T-helper 2 cell treated with Interferon-gamma antibody and Interleukin-4, amounts not matched to agents 100 ng/mL and 5 ng/mL, for 36 hours (primary cell): ENCODE measurements around the gene RTN4. TPM values are rescaled to one million over a fixed set of nuclear protein-coding genes. Genes with fewer than 3 reads are reported as not detected.
"Not testable (repeated sequence)": the region's sequence is repeated elsewhere in the genome, so short reads cannot be mapped to it uniquely, and the experiment has no call there.

Experiments
- intact Hi-C: fragments of 100-400 bp; cut with micrococcal nuclease; formaldehyde crosslinking; loops from one replicate; pipeline ENCODE4 v1.15.1; 2023
- total RNA-seq: library from RNA; stranded (reverse); gene quantifications from 2 replicates; pipeline ENCODE4 v1.2.3, GENCODE V29; 2022

RTN4 gene
- total RNA-seq, 1 donor from 2014 or later = 88.5 TPM

DNA sequence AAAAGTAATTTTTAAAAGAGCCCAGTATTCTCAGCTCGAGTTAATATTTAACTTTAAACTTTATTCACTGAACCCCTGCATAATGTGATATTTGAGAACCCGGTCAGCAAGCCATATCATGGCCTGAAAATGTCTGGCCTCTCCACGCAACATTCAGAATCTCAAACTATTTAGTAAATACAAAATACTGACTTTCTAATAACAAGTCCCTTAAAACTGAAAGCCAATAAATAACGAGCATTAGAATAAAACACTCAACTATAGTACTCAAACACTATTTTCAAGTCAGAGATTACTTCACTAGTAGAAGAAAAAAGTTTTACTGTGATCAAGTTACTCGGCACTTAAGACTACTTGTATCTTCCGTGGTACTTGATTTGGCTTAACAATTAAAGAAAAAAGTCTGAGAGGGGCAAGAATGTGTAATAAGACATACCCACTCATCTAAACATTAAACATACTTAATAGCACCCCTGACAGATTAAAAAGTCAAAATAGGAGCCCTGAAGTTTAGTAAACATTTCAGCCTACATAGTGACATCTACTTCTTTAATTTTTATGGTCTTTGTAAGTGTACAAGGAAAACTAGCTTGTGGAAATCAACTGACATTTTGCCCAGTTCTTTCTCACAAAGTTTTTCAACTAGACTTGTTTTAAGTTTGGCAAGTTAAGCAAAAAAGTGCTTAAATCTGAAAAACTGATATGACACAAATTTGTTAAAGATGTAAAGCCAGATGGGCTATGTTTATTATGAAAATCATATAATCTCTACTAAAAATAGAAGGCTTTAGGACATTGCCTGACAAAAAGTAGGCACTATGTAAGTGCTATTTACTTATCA is 38.2 kb downstream of the RTN4 start:
- intact Hi-C loops = loop anchor here (5.0 kb wide), 1 partner anchor 290 kb away; the partner anchor contains the start of gene EML6

DNA sequence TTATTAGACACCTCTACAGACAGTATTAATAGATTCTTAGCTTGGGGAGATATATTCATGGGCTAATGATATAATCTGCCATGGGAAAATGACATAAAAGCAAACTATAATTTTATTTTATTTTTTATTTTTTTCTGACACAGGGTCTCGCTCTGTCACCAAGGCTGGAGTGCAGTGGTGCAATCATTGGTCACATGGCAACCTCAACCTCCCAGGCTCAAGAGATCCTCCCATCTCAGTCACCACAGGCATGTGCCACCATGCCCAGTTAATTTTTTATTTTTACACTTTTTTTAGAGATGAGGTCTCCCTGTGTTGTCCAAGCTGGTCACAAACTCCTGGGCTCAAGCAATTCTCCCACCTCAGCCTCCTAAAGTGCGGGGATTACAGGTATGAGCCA is 39.3 kb downstream of the RTN4 start:
- intact Hi-C loops = loop anchor here (1.0 to 5.0 kb wide), 2 partner anchors 39 to 289 kb away; partner anchors contain the start of genes EML6 and RTN4

- intact Hi-C loops = loop anchor here (1.0 to 5.0 kb wide), 2 partner anchors 40 to 288 kb away; partner anchors contain the start of genes EML6 and RTN4
These were observed 40.1 kb downstream of the RTN4 start for GRCh38 chr2:55010149-55010591.

GRCh38 chr2:55009277-55010060 is 40.8 kb downstream of the RTN4 start:
- intact Hi-C loops = loop anchor here (1.0 to 5.0 kb wide), 4 partner anchors 41 to 508 kb away; partner anchors contain the start of genes CFAP36, EML6 and RTN4

GRCh38 chr2:55006306-55006705 is 43.9 kb downstream of the RTN4 start:
- intact Hi-C loops = loop anchor here (5.0 kb wide), 1 partner anchor 511 kb away; the partner anchor contains the start of gene CFAP36

DNA sequence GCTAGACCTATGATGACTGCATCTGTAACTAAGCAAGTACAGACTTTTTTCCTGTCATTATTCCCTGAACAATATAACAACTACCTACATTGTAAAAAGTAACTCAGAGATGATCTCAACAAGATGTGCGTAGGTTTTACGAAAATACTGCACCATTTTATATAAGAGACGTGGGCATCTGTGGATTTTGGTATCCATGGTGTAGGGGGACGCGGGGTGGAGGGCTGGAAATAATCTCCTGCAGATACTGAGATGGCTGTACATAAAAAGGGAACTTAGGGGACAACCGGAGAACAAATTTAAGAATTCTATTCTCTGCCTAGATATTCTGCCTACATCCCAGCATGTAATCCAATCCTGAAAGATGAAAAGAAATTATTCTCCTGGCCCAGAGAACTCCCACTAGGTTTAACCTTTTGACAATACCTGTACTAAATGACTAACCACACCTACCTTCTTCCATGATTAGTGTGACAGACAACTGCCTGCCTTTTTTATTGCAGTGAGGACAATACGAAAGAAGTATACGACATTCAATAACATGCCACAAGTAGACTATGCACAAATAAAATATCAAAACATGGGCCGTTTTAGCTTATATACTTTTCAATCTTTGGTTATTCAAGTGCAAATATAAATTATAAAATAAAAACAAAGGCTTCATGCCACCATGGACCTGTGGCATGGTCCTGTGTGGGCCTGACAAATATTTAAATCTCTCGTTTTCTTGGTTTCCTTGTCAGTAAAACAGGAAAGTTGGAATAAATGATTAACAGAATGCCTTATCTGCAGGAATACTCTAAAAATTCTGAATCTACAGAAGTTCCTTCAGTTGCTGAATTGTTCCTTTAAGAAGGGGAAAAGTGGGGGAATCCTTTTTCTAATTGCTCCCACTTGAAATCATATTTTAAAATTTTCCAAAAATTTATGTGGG is 46.3 kb downstream of the RTN4 start:
- intact Hi-C loops = no loop called here

DNA sequence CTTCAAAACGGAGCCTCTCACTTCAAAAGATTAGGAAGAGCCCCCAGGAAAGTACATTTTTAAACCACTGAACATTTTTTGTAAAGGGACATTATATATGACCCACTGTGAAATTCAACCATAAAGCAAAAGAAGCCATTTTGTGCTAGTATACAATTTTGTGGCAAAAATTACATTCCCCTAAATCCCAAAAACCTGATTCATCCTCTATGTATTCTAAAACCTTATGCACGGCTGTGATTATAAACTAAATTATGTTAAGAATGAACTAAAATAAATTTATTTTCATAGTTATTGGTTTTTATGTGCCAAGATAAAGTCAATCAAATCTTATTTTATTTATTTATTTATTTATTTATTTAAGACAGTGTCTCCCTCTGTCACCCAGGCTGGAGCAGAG is 48.5 kb downstream of the RTN4 start:
- intact Hi-C loops = no loop called here

DNA sequence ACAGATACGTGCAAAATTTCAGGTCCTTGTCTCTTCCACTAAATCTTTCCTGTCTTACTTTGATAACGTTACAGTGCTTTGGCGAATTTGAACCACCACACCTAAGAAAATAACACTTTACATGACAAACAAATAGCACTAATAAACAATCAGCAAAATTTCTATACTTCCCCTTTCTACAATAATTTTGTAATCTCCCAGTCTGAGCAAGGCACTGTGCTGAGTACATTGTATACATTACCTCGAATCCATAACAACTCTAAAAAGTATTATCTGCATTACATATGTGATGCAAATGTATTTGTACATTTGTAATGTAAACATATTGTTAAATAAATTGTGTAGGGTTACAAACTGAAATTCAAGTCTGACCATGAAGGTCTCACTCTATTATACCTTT is 49.9 kb downstream of the RTN4 start:
- intact Hi-C loops = no loop called here

DNA sequence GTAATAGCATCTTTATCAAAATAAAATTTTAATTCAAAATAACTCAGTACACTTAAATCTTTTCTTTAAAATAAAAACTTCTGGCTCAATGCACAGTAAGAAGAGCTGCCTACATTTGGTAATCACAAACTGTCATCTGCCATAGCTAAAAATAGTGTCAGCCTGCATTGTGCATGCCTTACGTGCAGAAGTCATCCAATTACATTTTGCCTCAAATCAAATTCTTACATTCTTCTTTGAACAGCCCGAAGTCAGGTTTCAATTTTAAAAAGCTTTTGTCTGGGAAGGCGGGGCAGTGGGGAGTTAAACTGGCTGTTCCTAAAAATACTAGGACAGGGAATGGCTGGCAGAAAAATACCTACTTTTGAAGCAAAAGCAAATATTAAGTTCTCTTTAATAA is 51.1 kb downstream of the RTN4 start:
- intact Hi-C loops = no loop called here

DNA sequence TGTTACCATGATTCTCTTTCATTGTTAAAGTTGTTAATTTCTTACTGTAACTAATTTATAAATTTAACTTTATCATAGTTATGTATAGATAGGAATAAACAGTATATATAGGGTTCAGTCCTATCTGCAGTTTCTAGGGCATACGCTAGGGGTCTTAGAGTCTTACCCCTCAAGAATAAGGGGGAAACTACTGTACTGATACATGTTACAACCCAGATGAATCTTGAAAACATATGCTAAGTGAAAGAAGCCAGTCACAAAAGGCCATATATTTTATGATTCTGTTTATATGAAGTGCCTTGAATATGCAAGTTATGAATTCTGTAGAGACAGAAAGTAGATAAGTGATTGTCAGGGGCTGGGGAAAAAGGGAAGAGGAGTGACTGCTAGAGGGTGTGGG is 52.4 kb downstream of the RTN4 start:
- intact Hi-C loops = no loop called here

DNA sequence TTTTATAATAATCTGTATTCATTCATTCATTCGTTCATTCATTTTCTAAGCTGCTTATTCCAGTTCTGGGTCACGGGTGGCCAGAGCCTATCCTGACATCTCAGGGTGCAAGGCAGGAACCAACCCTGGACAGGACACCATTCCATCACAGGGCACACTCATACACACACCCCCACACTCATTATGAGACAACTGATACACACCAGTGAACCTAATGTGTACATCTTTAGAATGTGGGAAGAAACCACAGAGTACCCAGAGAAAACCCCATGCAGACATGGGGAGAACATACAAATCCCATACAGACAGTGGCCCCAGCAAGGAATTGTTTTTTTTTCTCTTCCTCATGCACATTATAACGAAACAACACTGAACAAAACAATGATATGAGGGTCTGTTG is 54.7 kb downstream of the RTN4 start:
- intact Hi-C loops = no loop called here

GRCh38 chr2:54990694-54991093 is 59.6 kb downstream of the RTN4 start:
- intact Hi-C loops = not testable (repeated sequence)

DNA sequence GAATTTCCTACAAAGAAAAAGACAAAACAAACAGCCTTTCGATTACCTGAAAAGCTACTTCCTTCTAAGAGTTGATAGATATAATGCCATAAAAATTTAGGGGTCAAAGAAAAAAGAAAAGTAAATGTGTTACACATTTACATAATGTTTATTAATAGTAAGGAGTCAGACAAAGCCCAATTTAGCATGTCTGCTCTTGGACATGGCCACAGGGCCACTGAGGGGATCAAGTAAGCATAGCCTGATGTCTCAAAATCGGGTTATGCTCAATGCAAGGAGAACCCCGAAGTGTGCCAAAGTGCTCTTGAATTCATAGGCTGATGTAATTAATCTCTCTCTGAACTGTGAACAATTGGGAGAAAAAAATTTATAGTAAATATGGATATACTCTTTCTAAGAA is 61.6 kb downstream of the RTN4 start:
- intact Hi-C loops = no loop called here

DNA sequence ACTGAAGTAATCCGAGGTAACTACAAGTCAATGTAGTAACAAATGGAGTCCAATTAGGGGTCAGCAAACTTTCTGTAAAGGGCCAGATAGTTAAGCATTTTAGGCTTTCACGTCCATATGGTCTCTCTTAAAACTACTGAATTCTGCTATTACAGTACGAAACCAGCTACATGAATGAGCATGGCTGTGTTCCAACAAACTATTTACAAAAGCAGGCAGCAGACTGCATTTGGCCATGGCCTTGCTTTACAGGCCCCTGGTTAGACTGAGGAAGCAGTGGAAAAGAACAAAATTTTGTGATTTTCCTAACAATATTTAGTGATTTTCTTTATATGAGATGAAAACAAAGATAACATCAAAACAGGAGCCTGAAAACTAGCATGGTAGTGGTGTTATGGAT is 64.0 kb downstream of the RTN4 start:
- intact Hi-C loops = no loop called here

DNA sequence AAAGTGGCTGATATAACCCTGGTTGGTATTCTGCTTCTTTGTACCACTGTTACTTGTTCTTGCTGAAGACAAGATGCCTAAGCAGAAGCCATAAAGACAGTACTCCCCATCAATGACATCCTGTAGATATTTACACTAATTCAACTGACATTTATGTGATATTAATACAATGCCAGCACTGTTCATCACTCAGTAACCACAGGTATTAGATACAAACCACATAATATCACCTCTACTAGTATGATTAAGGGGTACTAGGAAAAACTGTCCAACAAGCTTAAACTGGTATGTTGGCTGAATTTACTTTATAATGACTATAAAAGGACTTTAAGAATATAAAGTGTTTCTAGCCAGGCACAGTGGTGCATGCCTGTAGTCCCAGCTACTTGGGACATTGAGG is 65.8 kb downstream of the RTN4 start:
- intact Hi-C loops = no loop called here

GRCh38 chr2:54983345-54984220 is 66.7 kb downstream of the RTN4 start:
- intact Hi-C loops = no loop called here

DNA sequence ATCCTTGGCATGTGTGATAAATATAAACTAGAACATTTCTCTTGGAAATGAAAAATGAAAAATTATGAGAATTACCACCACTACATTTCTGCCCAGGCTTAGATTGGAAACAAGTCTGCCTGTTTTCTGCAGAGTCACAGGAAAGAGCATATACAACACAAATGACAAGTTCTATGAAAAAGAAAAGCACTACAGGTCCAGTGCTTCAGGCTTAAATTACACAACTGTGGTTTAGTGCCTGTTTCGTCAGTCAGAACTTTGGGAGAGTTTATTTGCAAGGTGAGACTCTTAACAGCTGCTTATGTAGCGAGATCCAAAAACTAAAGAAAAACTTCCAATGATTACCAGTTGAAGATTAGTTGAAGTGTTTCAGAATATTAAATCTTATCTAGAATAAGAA is 68.9 kb downstream of the RTN4 start:
- intact Hi-C loops = no loop called here

- intact Hi-C loops = no loop called here
These were observed 70.8 kb downstream of the RTN4 start for GRCh38 chr2:54979321-54980044.

DNA sequence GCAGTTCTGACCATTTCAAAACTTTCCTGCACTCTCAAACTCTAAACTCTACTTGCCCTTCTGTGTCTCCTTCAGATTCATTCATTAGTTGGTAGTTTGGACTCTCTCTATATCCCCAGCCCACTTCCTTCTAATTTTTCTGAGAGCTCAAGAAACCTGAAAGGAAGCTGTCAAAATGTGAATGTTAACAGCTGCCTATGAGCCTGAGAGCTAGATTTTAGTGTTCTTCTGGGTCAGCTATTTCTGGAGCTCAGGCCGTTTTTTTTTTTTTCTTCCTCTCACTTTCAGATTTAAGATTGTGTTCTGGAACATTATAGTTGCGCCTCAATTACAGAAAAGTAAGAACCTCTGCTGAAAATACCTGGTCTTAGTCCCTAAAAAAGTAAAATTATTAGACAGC is 73.1 kb downstream of the RTN4 start:
- intact Hi-C loops = no loop called here
